ENCODE measurements around the gene ANO3. TPM values are rescaled to one million over a fixed set of nuclear protein-coding genes. Genes with fewer than 3 reads are reported as not detected.
"Not testable (repeated sequence)": the region's sequence is repeated elsewhere in the genome, so short reads cannot be mapped to it uniquely, and the experiment has no call there.

The ANO3 gene
- total RNA-seq, 1 experiment from 2014 or later, result not detected

DNA sequence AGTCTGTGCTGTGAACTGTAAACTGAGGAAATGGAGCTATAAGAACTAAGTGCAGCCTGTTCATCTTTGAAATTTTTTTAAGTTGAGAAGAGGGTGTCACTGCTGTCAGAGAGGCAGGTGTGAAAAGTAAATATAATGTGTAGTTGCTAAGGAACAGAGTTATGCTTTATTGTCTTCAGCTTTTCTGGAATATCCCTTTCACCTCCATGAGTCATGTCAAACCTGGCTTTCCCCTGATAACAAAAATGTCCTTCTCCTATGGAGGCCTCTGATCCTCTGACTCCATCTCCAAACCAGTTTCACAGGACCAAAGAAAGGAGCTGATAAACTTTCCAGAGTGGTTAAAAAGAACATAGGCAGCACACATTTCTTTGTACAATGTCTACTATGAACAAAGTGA lies 252.9 kb downstream of the ANO3 start:
- BruUV-seq (replicated peaks), result no TSS peak
- no peaks in the 10 kb centered on the region for H3K4me1 ChIP-seq (ENCODE audit: insufficient read depth, low read length)
- H3K4me2 ChIP-seq (ENCODE audit: low read length), result no peak overlapping the region
- H3K27me3 ChIP-seq (ENCODE audit: low read length), result 0 out of 2 replicates have a peak, but pooled peaks cover 10% of the 10 kb centered on the region
- no peaks in the 10 kb centered on the region for H3K9me3 ChIP-seq (ENCODE audit: low read length)
- POLR2A ChIA-PET (ENCODE audit: unreplicated experiment), result no interaction called here
- H3K27ac ChIP-seq (ENCODE audit: low read length), result no peak overlapping the region
- H2AFZ ChIP-seq (ENCODE audit: low read length), result no peak overlapping the region
- CTCF ChIA-PET, result no interaction called here
- H4K20me1 ChIP-seq (ENCODE audit: low read length), result no peaks in the 10 kb centered on the region
- intact Hi-C loops (cut with micrococcal nuclease), result no loop called here
- no peak for DNase-seq
- H3F3A ChIP-seq (ENCODE audit: low read length, unreplicated experiment), result no peaks in the 10 kb centered on the region
- H3K9me2 ChIP-seq (replicated peaks; ENCODE audit: low read length), result no peaks in the 10 kb centered on the region
- H3K79me2 ChIP-seq (ENCODE audit: low read length), result no peaks in the 10 kb centered on the region
- no peak for ATAC-seq
- no peak for TF ChIP-seq EZH2 (IDR thresholded peaks at IDR 0.05; ENCODE audit: low read length, unreplicated experiment)
- H3K9ac ChIP-seq (ENCODE audit: low read length), result no peak overlapping the region
- H3K4me3 ChIP-seq (ENCODE audit: low read length), result no peak overlapping the region
- no peaks in the 10 kb centered on the region for H3K36me3 ChIP-seq (ENCODE audit: low read depth, low read length)

- H3F3A ChIP-seq (ENCODE audit: low read length, unreplicated experiment), result no peaks in the 10 kb centered on the region
- CTCF ChIA-PET, result no interaction called here
- TF ChIP-seq EZH2phosphoT487 (IDR thresholded peaks at IDR 0.05; ENCODE audit: borderline replicate concordance, low read length), result no peak
- H3K4me1 ChIP-seq (ENCODE audit: insufficient read depth, low read length), result no peaks in the 10 kb centered on the region
- H3K36me3 ChIP-seq (ENCODE audit: low read depth, low read length), result no peaks in the 10 kb centered on the region
- no peaks in the 10 kb centered on the region for H4K20me1 ChIP-seq (ENCODE audit: low read length)
- no peak for DNase-seq
- H3K9me3 ChIP-seq (ENCODE audit: low read length), result no peaks in the 10 kb centered on the region
- no peak for ATAC-seq
- BruUV-seq (replicated peaks), result no TSS peak
- H3K4me3 ChIP-seq (ENCODE audit: low read length), result no peak overlapping the region
- H3K4me2 ChIP-seq (ENCODE audit: low read length), result no peak overlapping the region
- no peak overlapping the region for H3K27ac ChIP-seq (ENCODE audit: low read length)
- 0 out of 2 replicates have a peak, but pooled peaks cover 11% of the 10 kb centered on the region for H3K27me3 ChIP-seq (ENCODE audit: low read length)
- POLR2A ChIA-PET (ENCODE audit: unreplicated experiment), result interaction anchor here (0.6 kb wide), 1 partner anchor 16 kb away, joined by 3 read pairs; no protein-coding TSS in a partner anchor
- intact Hi-C loops (cut with micrococcal nuclease), result no loop called here
- H3K9ac ChIP-seq (ENCODE audit: low read length), result no peak overlapping the region
- H3K79me2 ChIP-seq (ENCODE audit: low read length), result no peaks in the 10 kb centered on the region
- no peaks in the 10 kb centered on the region for H3K9me2 ChIP-seq (replicated peaks; ENCODE audit: low read length)
- no peak overlapping the region for H2AFZ ChIP-seq (ENCODE audit: low read length)
Observed at GRCh38 chr11:26587073-26587472, 255.1 kb downstream of the ANO3 start.

DNA sequence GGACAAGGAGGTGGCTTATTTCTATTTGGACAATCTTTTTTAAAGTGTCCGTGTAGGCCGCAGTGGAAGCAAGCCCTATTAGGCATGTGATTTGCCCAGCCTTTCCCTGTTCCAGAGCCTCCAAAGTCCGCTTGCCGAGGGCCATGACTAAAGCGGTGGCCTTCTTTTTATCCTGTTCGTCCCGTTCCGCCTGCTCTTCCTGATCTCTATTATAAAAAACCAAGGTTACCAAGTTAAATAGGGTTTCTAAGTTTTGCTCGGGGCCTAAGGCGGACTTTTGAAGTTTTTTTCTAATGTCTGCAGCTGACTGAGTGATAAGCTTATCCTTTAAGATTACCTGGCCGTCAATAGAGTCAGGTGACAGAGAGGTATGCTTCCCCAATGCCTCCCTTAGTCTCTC lies 261.8 kb downstream of the ANO3 start:
- Histone ChIP-seq H3F3A (ENCODE audit: low read length, unreplicated experiment) (no peaks in the 10 kb centered on the region), H3K4me1 (ENCODE audit: insufficient read depth, low read length) (no peaks in the 10 kb centered on the region), H3K36me3 (ENCODE audit: low read depth, low read length) (no peaks in the 10 kb centered on the region), H3K4me3 (ENCODE audit: low read length) (no peak overlapping the region), H4K20me1 (ENCODE audit: low read length) (no peaks in the 10 kb centered on the region), H3K4me2 (ENCODE audit: low read length) (no peak overlapping the region), H3K9me3 (ENCODE audit: low read length) (no peaks in the 10 kb centered on the region), H3K27me3 (ENCODE audit: low read length) (0 out of 2 replicates have a peak, but pooled peaks cover 13% of the 10 kb centered on the region), H2AFZ (ENCODE audit: low read length) (no peak overlapping the region), H3K9ac (ENCODE audit: low read length) (no peak overlapping the region), H3K27ac (ENCODE audit: low read length) (no peak overlapping the region), H3K9me2 (replicated peaks; ENCODE audit: low read length) (no peaks in the 10 kb centered on the region), H3K79me2 (ENCODE audit: low read length) (no peaks in the 10 kb centered on the region)
- BruUV-seq (replicated peaks), result no TSS peak
- no peak for ATAC-seq
- CTCF ChIA-PET, result no interaction called here
- TF ChIP-seq, protein P1, sequence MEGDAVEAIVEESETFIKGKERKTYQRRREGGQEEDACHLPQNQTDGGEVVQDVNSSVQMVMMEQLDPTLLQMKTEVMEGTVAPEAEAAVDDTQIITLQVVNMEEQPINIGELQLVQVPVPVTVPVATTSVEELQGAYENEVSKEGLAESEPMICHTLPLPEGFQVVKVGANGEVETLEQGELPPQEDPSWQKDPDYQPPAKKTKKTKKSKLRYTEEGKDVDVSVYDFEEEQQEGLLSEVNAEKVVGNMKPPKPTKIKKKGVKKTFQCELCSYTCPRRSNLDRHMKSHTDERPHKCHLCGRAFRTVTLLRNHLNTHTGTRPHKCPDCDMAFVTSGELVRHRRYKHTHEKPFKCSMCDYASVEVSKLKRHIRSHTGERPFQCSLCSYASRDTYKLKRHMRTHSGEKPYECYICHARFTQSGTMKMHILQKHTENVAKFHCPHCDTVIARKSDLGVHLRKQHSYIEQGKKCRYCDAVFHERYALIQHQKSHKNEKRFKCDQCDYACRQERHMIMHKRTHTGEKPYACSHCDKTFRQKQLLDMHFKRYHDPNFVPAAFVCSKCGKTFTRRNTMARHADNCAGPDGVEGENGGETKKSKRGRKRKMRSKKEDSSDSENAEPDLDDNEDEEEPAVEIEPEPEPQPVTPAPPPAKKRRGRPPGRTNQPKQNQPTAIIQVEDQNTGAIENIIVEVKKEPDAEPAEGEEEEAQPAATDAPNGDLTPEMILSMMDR (conservative IDR thresholded peaks at IDR 0.05; ENCODE audit: low read depth, low read length), result no peak
- TF ChIP-seq EZH2phosphoT487 (IDR thresholded peaks at IDR 0.05; ENCODE audit: borderline replicate concordance, low read length) (no peak), EZH2 (IDR thresholded peaks at IDR 0.05; ENCODE audit: low read length, unreplicated experiment) (no peak)
- POLR2A ChIA-PET (ENCODE audit: unreplicated experiment), result no interaction called here
- DNase-seq, result no peak
- intact Hi-C loops (cut with micrococcal nuclease), result no loop called here

- H3K4me3 ChIP-seq (ENCODE audit: low read length); BruUV-seq (replicated peaks); intact Hi-C loops (cut with micrococcal nuclease); H3K4me2 ChIP-seq (ENCODE audit: low read length); H3F3A ChIP-seq (ENCODE audit: low read length, unreplicated experiment); H3K9ac ChIP-seq (ENCODE audit: low read length); DNase-seq; H4K20me1 ChIP-seq (ENCODE audit: low read length); ATAC-seq; H3K9me3 ChIP-seq (ENCODE audit: low read length); H3K79me2 ChIP-seq (ENCODE audit: low read length); POLR2A ChIA-PET (ENCODE audit: unreplicated experiment); H3K9me2 ChIP-seq (replicated peaks; ENCODE audit: low read length); H3K36me3 ChIP-seq (ENCODE audit: low read depth, low read length); H3K27ac ChIP-seq (ENCODE audit: low read length); H3K4me1 ChIP-seq (ENCODE audit: insufficient read depth, low read length); CTCF ChIA-PET; H2AFZ ChIP-seq (ENCODE audit: low read length); H3K27me3 ChIP-seq (ENCODE audit: low read length): not testable (repeated sequence)
Observed at GRCh38 chr11:26595207-26595865, 263.4 kb downstream of the ANO3 start.

DNA sequence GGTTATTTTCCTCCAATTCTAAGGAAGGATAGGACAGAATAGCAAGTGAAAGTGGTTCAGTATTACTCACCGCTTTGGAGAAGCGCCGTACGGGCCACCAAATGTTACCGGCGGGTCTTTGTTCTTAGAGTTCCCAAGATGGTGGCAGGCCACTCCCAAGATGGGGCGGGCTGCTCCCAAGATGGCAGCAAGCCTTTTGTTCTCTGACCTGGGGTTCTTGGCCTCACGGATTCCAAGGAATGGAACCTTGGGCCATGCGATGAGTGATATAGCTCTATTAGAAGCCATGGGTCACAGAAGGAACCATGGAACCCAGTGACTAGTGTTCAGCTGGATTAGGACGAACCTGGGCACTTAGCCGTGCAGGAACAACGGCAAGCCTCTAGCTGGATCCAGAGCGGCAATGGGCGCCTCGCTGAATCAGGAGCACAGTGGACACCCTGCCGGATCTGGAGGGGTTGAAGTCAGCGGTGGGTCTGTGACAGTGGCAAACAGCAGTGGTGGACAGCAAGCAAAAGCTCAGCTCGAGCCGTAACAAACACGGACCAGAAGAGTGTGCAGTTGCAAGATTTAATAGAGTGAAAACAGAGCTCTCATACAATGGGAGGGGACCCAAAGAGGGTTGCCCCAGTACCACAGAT lies 265.2 kb downstream of the ANO3 start:
- H3F3A ChIP-seq (ENCODE audit: low read length, unreplicated experiment); H3K4me1 ChIP-seq (ENCODE audit: insufficient read depth, low read length); H3K9me3 ChIP-seq (ENCODE audit: low read length); H3K79me2 ChIP-seq (ENCODE audit: low read length); H3K36me3 ChIP-seq (ENCODE audit: low read depth, low read length); H3K27ac ChIP-seq (ENCODE audit: low read length); H3K27me3 ChIP-seq (ENCODE audit: low read length); CTCF ChIA-PET; ATAC-seq; H4K20me1 ChIP-seq (ENCODE audit: low read length); intact Hi-C loops (cut with micrococcal nuclease); BruUV-seq (replicated peaks); H3K9me2 ChIP-seq (replicated peaks; ENCODE audit: low read length); POLR2A ChIA-PET (ENCODE audit: unreplicated experiment); H3K9ac ChIP-seq (ENCODE audit: low read length); DNase-seq: not testable (repeated sequence)
- peak overlapping the region; percentile 44 for H3K4me2 ChIP-seq (ENCODE audit: low read length)
- peak overlapping the region; percentile 38; the same call in 1 of the 2 replicates for H2AFZ ChIP-seq (ENCODE audit: low read length)
- H3K4me3 ChIP-seq (ENCODE audit: low read length), result peak overlapping the region; percentile 37

Data from PC-3 (cell line).